Psoas muscle (tissue), 8 donors: Measurements from ENCODE around the gene PLA2G4B. TPM values are rescaled to one million over a fixed set of nuclear protein-coding genes. Genes with fewer than 3 reads are reported as not detected.

ENCODE experiments used
- ATAC-seq, 4 donors: fragments of 200-7000 bp; cut with Tn5 transposase; one replicate each; pipeline ENCODE4 v1.9.1; 2020; ENCODE audit warnings: moderate library complexity in 3 of 4, mild to moderate bottlenecking in 2 of 4
- DNase-seq, 2 donors: peaks; one replicate each; pipeline ENCODE4 v3.0.0-alpha.2; 2020
- H3K27ac ChIP-seq: fragments of 200-600 bp; one replicate; pipeline ENCODE4 v1.8.0; 2022
- H3K27me3 ChIP-seq, 3 donors: fragments of 200-600 bp in 1 of 3; one replicate each; pipeline versions ENCODE4 v1.6.1 to v1.8.0; 2013 to 2022; ENCODE audit warnings: low read length in 2 of 3, mild to moderate bottlenecking in 2 of 3, moderate library complexity in 1 of 3; ENCODE audit not compliant: insufficient read depth in 3 of 3
- H3K36me3 ChIP-seq, 2 donors: fragments of 200-600 bp in 1 of 2; one replicate each; pipeline versions ENCODE4 v1.6.1 to v1.8.0; 2013 to 2022; ENCODE audit warnings: low read depth in 1 of 2, mild to moderate bottlenecking in 1 of 2, moderate library complexity in 1 of 2; ENCODE audit not compliant: insufficient read depth in 1 of 2
- H3K4me1 ChIP-seq: fragments of 200-600 bp; one replicate; pipeline ENCODE4 v1.8.0; 2022
- H3K4me3 ChIP-seq: fragments of 200-600 bp; one replicate; pipeline ENCODE4 v1.8.0; 2022; ENCODE audit warnings: mild to moderate bottlenecking
- H3K9me3 ChIP-seq: fragments of 200-600 bp; one replicate; pipeline ENCODE4 v1.8.0; 2022
- WGBS, 3 donors: extraction: QIAGEN DNeasy Blood & Tissue Kit; methylation state at CpG; one replicate each; pipeline versions ENCODE4 v1.1.6 to v1.1.7; 2013; 5-methylcytosine and 5-hydroxymethylcytosine counted together
- intact Hi-C, 2 donors: fragments of 100-400 bp; cut with DNase I; formaldehyde crosslinking; loops; one replicate each; pipeline versions ENCODE4 v1.11.0 to v1.14.2; 2022
- polyA plus RNA-seq, 3 donors: library from polyadenylated mRNA; stranded (reverse); fragments of 200-250 nt; gene quantifications; one replicate each; pipeline ENCODE4 v1.2.3, GENCODE V29; 2013
- total RNA-seq, 4 donors: library from RNA; stranded (reverse); fragmentation: NEBNext Ultra II Directional in 2 of 4; extraction: Animal tissue kit (Norgen Biotek cat#: 25700) in 2 of 4; gene quantifications; one replicate each; pipeline versions ENCODE4 v1.2.1 to v1.2.4, GENCODE V29; 2021 to 2023
- TF ChIP-seq, protein P1 (sequence below): fragments of 200-600 bp; IDR thresholded peaks from one replicate; pipeline ENCODE4 v1.8.0; 2022; ENCODE audit warnings: antibody characterized with exemption
- donor health status: healthy with polysubstance abuse.
- donor health status: DM: no; HTN: no; CAD: no; lungs with moderate emphysema.
- donor health status: Bipolar disorder and iron deficiency.
- donor health status: healthy.
- donor health status: DM: yes; HTN: yes; CAD: no.
- donor health status: DM: no; HTN: no; CAD: no.
- donor health status: DM: no; HTN: no; CAD: no.
- donor health status: DM: yes; HTN: yes; CAD: no.

PLA2G4B gene
- total and polyA plus RNA-seq, 7 donors, result 1.1 to 4.3 (median 1.4) TPM

GRCh38 chr15:41847206-41847605 lies 8.6 kb downstream of the PLA2G4B start:
- Histone ChIP-seq H3K27me3 (no peaks in the 10 kb centered on the region), H3K36me3 (peaks cover 0 to 59% of the 10 kb centered on the region in 2 donors), H3K4me3 (no peak overlapping the region), H3K27ac (no peak overlapping the region), H3K4me1 (no peaks in the 10 kb centered on the region), H3K9me3 (no peaks in the 10 kb centered on the region)
- TF ChIP-seq, protein P1, sequence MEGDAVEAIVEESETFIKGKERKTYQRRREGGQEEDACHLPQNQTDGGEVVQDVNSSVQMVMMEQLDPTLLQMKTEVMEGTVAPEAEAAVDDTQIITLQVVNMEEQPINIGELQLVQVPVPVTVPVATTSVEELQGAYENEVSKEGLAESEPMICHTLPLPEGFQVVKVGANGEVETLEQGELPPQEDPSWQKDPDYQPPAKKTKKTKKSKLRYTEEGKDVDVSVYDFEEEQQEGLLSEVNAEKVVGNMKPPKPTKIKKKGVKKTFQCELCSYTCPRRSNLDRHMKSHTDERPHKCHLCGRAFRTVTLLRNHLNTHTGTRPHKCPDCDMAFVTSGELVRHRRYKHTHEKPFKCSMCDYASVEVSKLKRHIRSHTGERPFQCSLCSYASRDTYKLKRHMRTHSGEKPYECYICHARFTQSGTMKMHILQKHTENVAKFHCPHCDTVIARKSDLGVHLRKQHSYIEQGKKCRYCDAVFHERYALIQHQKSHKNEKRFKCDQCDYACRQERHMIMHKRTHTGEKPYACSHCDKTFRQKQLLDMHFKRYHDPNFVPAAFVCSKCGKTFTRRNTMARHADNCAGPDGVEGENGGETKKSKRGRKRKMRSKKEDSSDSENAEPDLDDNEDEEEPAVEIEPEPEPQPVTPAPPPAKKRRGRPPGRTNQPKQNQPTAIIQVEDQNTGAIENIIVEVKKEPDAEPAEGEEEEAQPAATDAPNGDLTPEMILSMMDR, result no peak
- DNase-seq, result no peak
- ATAC-seq, result no peak
- intact Hi-C loops, result no loop called here
- 91 to 93% (median 92%) methylated on average over 13 to 14 of the region's 14 CpGs for WGBS, 3 donors

- WGBS, 3 donors, result 95 to 97% (median 96%) methylated on average over 9 of the region's 9 CpGs
- intact Hi-C loops, result no loop called here
Measured at GRCh38 chr15:41847981-41848380, 9.3 kb downstream of the PLA2G4B start.

GRCh38 chr15:41848631-41849030 lies 10.0 kb downstream of the PLA2G4B start:
- peaks cover 0 to 51% of the 10 kb centered on the region in 2 donors for H3K36me3 ChIP-seq
- WGBS, 3 donors, result 83 to 90% (median 84%) methylated on average over 10 of the region's 10 CpGs

More at GRCh38 chr15:41847981-41848380, 9.3 kb downstream of the PLA2G4B start:
- no peaks in the 10 kb centered on the region for H3K4me1 ChIP-seq
- H3K4me3 ChIP-seq, result no peak overlapping the region
- peaks cover 0 to 5% (median 0%) of the 10 kb centered on the region in 3 donors for H3K27me3 ChIP-seq
- TF ChIP-seq, protein P1, result no peak
- no peaks in the 10 kb centered on the region for H3K9me3 ChIP-seq
- peaks cover 0 to 56% of the 10 kb centered on the region in 2 donors for H3K36me3 ChIP-seq
- no peak for DNase-seq
- no peak for ATAC-seq
- H3K27ac ChIP-seq, result no peak overlapping the region

DNA sequence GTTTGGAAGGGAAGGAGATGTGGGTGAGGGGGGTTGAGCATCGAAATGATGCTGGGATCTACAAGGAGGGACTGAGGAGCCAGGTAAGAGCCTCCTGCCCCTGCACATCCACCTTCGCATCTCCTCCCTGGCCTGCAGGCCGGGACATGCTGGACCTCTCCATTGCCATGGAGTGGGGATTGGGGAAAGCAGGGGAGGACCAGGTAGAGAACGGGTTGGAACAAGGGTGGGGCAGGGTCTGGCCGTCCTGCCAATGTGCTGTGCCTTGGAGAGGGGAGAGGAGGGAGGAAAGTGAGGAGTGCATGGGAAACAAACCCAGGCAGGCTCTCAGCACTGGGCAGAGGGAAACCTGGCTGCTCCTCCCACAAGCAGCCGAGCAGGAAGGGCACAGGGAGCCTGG lies 10.6 kb downstream of the PLA2G4B start:
- intact Hi-C loops, result no loop called here
- Histone ChIP-seq H3K9me3 (no peaks in the 10 kb centered on the region), H3K4me3 (no peak overlapping the region), H3K36me3 (peaks cover 0 to 48% of the 10 kb centered on the region in 2 donors), H3K4me1 (no peaks in the 10 kb centered on the region), H3K27ac (no peak overlapping the region), H3K27me3 (peaks cover 0 to 12% (median 2%) of the 10 kb centered on the region in 3 donors)
- 82 to 91% (median 90%) methylated on average over 5 to 6 of the region's 6 CpGs for WGBS, 3 donors
- TF ChIP-seq, protein P1, result no peak
- DNase-seq, result no peak
- ATAC-seq, result no peak

More at GRCh38 chr15:41848631-41849030, 10.0 kb downstream of the PLA2G4B start:
- no peaks in the 10 kb centered on the region for H3K9me3 ChIP-seq
- DNase-seq (no peak), ATAC-seq (no peak)
- no peak overlapping the region for H3K27ac ChIP-seq
- TF ChIP-seq, protein P1, result no peak
- H3K27me3 ChIP-seq, result peaks cover 0 to 9% (median 2%) of the 10 kb centered on the region in 3 donors
- no peak overlapping the region for H3K4me3 ChIP-seq
- no peaks in the 10 kb centered on the region for H3K4me1 ChIP-seq
- intact Hi-C loops, result no loop called here

DNA sequence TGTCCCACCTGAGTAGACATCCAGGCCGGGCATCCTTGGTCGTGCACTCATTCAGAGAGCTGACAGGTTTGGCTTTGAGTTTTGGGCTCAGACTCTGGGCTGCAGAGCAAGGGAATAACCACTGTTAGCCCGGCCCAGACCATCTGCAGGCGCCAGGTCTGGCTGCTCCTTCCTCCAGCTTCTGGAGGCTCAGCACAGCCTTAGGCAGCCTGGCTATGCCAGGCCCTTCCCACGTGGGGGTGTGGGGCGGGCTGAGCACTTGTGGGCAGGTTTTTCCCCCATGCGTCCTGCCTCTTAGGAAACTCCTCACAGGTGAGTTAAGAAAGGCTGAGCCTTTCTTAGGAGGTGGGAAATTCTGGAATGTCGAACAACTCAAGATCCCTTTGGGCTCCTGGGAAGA lies 11.2 kb downstream of the PLA2G4B start:
- Histone ChIP-seq H3K4me1 (no peaks in the 10 kb centered on the region), H3K9me3 (no peaks in the 10 kb centered on the region), H3K4me3 (no peak overlapping the region), H3K36me3 (peaks cover 0 to 41% of the 10 kb centered on the region in 2 donors), H3K27ac (no peak overlapping the region), H3K27me3 (peaks cover 0 to 12% (median 2%) of the 10 kb centered on the region in 3 donors)
- DNase-seq (no peak), ATAC-seq (peak in 2 of 4 donors; percentile 13 to 20)
- intact Hi-C loops, result no loop called here
- TF ChIP-seq, protein P1, result no peak
- WGBS, 3 donors, result 61 to 72% (median 68%) methylated on average over 8 of the region's 8 CpGs
